Lower lobe of right lung (tissue), 2 donors: ENCODE results near the gene TRMT112. TPM values are rescaled to one million over a fixed set of nuclear protein-coding genes. Genes with fewer than 3 reads are reported as not detected.

Experiments
- ATAC-seq, 2 donors: fragments of 200-7000 bp; cut with Tn5 transposase; one replicate each; pipeline ENCODE4 v1.9.1; 2020 to 2022; ENCODE audit warnings: mild to moderate bottlenecking in 2 of 2, moderate library complexity in 2 of 2
- DNase-seq: peaks from one replicate; pipeline ENCODE4 v3.0.0-alpha.2; 2020
- H3K27ac ChIP-seq: fragments of 200-600 bp; one replicate; pipeline ENCODE4 v1.8.0; 2022
- H3K27me3 ChIP-seq: fragments of 200-600 bp; one replicate; pipeline ENCODE4 v1.8.0; 2022; ENCODE audit warnings: low read depth
- H3K36me3 ChIP-seq: fragments of 200-600 bp; one replicate; pipeline ENCODE4 v1.8.0; 2022; ENCODE audit warnings: mild to moderate bottlenecking
- H3K4me1 ChIP-seq: fragments of 200-600 bp; one replicate; pipeline ENCODE4 v1.8.0; 2022
- H3K4me3 ChIP-seq: fragments of 200-600 bp; one replicate; pipeline ENCODE4 v1.8.0; 2022; ENCODE audit warnings: mild to moderate bottlenecking
- H3K9me3 ChIP-seq: fragments of 200-600 bp; one replicate; pipeline ENCODE4 v1.8.0; 2022
- intact Hi-C: fragments of 100-400 bp; cut with DNase I; formaldehyde crosslinking; loops from one replicate; pipeline ENCODE4 v1.11.0; 2022
- total RNA-seq: library from RNA; stranded (reverse); fragmentation: NEBNext Ultra II Directional; extraction: Animal tissue kit (Norgen Biotek cat#: 25700); gene quantifications from one replicate; pipeline ENCODE4 v1.2.1, GENCODE V29; 2021
- TF ChIP-seq, protein P1 (sequence below): fragments of 200-600 bp; IDR thresholded peaks from one replicate; pipeline ENCODE4 v1.8.0; 2022; ENCODE audit warnings: antibody characterized with exemption, mild to moderate bottlenecking
- donor health status: DM: no; HTN: yes; CAD: no; lungs with severe emphysema.

Gene TRMT112
- total RNA-seq, 1 donor from 2014 or later = 178 TPM

DNA sequence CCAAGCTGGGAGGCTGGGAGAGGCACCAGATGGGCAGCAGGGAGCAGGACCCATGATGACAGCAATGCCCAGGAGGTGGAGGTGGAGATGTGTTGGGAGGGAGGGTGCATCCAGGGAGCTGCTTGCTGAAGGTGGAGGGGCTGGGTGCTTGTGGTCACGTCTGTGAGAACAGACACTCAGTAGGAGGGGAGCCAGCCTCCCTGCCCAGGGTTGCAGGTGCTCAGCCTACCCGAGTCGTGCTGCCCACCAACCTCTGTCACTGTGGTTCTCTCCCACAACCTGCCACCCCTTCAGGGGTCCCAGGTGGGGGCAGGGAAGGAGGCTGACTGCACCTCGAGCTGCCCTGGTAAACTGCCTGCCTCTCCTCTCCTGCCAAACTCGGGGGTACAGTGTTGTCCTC lies 6.0 kb upstream of the TRMT112 start:
- H3K36me3 ChIP-seq = peaks cover 17% of the 10 kb centered on the region
- TF ChIP-seq, protein P1, sequence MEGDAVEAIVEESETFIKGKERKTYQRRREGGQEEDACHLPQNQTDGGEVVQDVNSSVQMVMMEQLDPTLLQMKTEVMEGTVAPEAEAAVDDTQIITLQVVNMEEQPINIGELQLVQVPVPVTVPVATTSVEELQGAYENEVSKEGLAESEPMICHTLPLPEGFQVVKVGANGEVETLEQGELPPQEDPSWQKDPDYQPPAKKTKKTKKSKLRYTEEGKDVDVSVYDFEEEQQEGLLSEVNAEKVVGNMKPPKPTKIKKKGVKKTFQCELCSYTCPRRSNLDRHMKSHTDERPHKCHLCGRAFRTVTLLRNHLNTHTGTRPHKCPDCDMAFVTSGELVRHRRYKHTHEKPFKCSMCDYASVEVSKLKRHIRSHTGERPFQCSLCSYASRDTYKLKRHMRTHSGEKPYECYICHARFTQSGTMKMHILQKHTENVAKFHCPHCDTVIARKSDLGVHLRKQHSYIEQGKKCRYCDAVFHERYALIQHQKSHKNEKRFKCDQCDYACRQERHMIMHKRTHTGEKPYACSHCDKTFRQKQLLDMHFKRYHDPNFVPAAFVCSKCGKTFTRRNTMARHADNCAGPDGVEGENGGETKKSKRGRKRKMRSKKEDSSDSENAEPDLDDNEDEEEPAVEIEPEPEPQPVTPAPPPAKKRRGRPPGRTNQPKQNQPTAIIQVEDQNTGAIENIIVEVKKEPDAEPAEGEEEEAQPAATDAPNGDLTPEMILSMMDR = no peak
- intact Hi-C loops = no loop called here
- DNase-seq = no peak
- H3K27me3 ChIP-seq = no peaks in the 10 kb centered on the region
- H3K27ac ChIP-seq = no peak overlapping the region
- H3K4me1 ChIP-seq = peaks cover 24% of the 10 kb centered on the region
- no peaks in the 10 kb centered on the region for H3K9me3 ChIP-seq
- H3K4me3 ChIP-seq = no peak overlapping the region
- ATAC-seq = no peak

DNA sequence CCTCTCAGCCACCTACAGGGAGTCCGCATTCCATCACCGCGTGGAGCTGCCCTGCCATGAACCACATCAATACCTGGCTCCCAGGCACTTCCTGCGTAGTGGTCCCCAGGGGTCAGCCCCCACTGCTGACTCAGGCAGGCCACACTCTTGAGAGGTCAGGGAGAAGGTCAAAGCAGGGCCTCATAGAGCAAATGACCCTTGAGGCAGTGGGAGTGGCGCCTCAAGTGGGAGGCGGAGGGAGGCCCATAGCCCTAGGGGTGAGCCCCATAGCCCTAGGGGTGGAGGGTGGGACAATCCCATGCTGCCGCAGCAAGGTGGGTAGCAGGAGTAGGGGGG lies 5.5 kb upstream of the TRMT112 start:
- H3K4me3 ChIP-seq = no peak overlapping the region
- TF ChIP-seq, protein P1 = no peak
- peaks cover 24% of the 10 kb centered on the region for H3K4me1 ChIP-seq
- H3K36me3 ChIP-seq = peaks cover 17% of the 10 kb centered on the region
- no peaks in the 10 kb centered on the region for H3K27me3 ChIP-seq
- no peaks in the 10 kb centered on the region for H3K9me3 ChIP-seq
- H3K27ac ChIP-seq = no peak overlapping the region
- no peak for ATAC-seq
- intact Hi-C loops = no loop called here
- DNase-seq = no peak

DNA sequence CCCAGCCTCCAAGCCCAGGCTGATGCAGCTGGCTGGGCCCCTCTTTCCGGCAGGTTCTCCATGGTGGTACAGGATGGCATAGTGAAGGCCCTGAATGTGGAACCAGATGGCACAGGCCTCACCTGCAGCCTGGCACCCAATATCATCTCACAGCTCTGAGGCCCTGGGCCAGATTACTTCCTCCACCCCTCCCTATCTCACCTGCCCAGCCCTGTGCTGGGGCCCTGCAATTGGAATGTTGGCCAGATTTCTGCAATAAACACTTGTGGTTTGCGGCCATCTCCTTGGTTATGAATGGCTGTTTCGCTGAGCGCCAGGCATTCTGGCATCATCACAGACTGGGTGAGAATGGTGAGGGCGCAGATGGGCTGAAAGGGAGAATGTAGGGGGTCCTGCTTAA lies 4.2 kb upstream of the TRMT112 start:
- intact Hi-C loops = no loop called here
- H3K9me3 ChIP-seq = no peaks in the 10 kb centered on the region
- H3K4me3 ChIP-seq = no peak overlapping the region
- DNase-seq (peak; percentile 77), ATAC-seq (peak; percentile 27 to 49)
- H3K27ac ChIP-seq = peak overlapping the region; percentile 77
- H3K27me3 ChIP-seq = no peaks in the 10 kb centered on the region
- TF ChIP-seq, protein P1 = no peak
- H3K36me3 ChIP-seq = peaks cover 18% of the 10 kb centered on the region
- peaks cover 29% of the 10 kb centered on the region for H3K4me1 ChIP-seq

DNA sequence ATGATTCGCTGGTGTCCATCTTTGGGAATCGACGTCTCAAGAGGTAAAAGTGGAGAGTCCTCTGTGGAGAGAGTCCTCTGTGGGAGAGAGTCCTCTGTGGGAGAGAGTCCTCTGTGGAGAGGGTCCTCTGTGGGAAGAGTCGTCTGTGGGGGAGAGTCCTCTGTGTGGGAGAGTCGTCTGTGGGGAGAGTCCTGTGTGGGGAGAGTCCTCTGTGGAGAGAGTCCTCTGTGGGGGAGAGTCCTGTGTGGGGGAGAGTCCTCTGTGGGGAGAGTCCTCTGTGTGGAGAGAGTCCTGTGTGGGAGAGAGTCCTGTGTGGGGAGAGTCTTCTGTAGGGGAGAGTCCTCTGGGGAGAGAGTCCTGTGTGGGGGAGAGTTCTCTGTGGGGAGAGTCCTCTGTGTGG lies 3.7 kb upstream of the TRMT112 start:
- Histone ChIP-seq H3K4me3 (no peak overlapping the region), H3K9me3 (no peaks in the 10 kb centered on the region), H3K36me3 (peaks cover 23% of the 10 kb centered on the region), H3K27me3 (no peaks in the 10 kb centered on the region), H3K27ac (peak overlapping the region; percentile 77), H3K4me1 (peaks cover 34% of the 10 kb centered on the region)
- intact Hi-C loops = no loop called here
- no peak for ATAC-seq
- TF ChIP-seq, protein P1 = no peak
- no peak for DNase-seq

DNA sequence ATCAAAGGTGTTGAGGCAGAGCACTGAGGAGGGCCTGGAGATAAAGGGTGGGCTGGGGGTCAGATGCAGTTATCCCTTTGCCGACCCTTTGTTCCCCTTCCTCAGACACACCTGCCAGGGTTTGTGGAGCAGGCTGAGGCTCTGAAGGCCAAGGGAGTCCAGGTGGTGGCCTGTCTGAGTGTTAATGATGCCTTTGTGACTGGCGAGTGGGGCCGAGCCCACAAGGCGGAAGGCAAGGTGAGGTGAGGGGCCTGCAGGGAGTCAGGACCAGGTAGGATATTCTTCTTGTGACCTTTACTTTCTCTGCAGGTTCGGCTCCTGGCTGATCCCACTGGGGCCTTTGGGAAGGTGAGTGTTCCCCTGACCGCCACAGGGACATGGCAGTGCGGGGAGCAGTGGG lies 3.2 kb upstream of the TRMT112 start:
- no peaks in the 10 kb centered on the region for H3K27me3 ChIP-seq
- H3K4me3 ChIP-seq = no peak overlapping the region
- DNase-seq (no peak), ATAC-seq (no peak)
- intact Hi-C loops = no loop called here
- H3K4me1 ChIP-seq = peaks cover 35% of the 10 kb centered on the region
- H3K27ac ChIP-seq = peak overlapping the region; percentile 53
- TF ChIP-seq, protein P1 = no peak
- peaks cover 28% of the 10 kb centered on the region for H3K36me3 ChIP-seq
- H3K9me3 ChIP-seq = no peaks in the 10 kb centered on the region
